Common myeloid progenitor, CD34-positive (primary cell): Measurements from ENCODE around the gene PARP16. TPM values are rescaled to one million over a fixed set of nuclear protein-coding genes. Genes with fewer than 3 reads are reported as not detected.

Experiments
- CTCF ChIA-PET: fragments of 350-600 bp; sonication (Branson Sonifier 250); formaldehyde crosslinking; loops from one replicate; lab custom pipeline; 2021; ENCODE audit warnings: antibody characterized with exemption; lab: Charles Lee
- POLR2A ChIA-PET: fragments of 350-600 bp; sonication (Branson Sonifier 250); formaldehyde crosslinking; loops from one replicate; lab custom pipeline; 2021; ENCODE audit warnings: antibody characterized with exemption; lab: Charles Lee
- DNase-seq, 3 donors: peaks; one replicate each; pipeline versions ENCODE4 v3.0.0 to v3.0.0-alpha.2; 2013
- H3K27ac ChIP-seq, 2 experiments: 1 replicate in 1 of 2; 2 replicates in 1 of 2; pipeline ENCODE4 v1.7.0; 2013; ENCODE audit warnings: inconsistent platforms in 2 of 2, low read length in 2 of 2, mild to moderate bottlenecking in 2 of 2, low read depth in 1 of 2, moderate library complexity in 1 of 2; ENCODE audit not compliant: severe bottlenecking in 2 of 2, insufficient read depth in 1 of 2, poor library complexity in 1 of 2
- H3K27me3 ChIP-seq, 5 experiments: replicated peaks in 2 of 5; 1 replicate in 3 of 5; 2 replicates in 2 of 5; pipeline versions ENCODE4 v1.6.1 to v1.7.0; 2013; ENCODE audit warnings: low read length in 4 of 5, mild to moderate bottlenecking in 2 of 5, moderate library complexity in 2 of 5, inconsistent platforms in 1 of 5; ENCODE audit not compliant: insufficient read depth in 5 of 5, control insufficient read depth in 4 of 5
- H3K36me3 ChIP-seq, 4 experiments: 1 replicate in 2 of 4; 2 replicates in 2 of 4; pipeline versions ENCODE4 v1.6.1 to v1.7.0; 2013; ENCODE audit warnings: low read length in 3 of 4, control low read depth in 1 of 4, mild to moderate bottlenecking in 1 of 4; ENCODE audit not compliant: control insufficient read depth in 4 of 4, insufficient read depth in 4 of 4
- H3K4me1 ChIP-seq, 4 experiments: 1 replicate in 3 of 4; 2 replicates in 1 of 4; pipeline versions ENCODE4 v1.6.1 to v1.7.1; 2013; ENCODE audit warnings: low read length in 3 of 4, mild to moderate bottlenecking in 3 of 4, control low read depth in 1 of 4, inconsistent platforms in 1 of 4, moderate library complexity in 1 of 4; ENCODE audit not compliant: control insufficient read depth in 4 of 4, insufficient read depth in 4 of 4; ENCODE audit errors: control extremely low read depth in 1 of 4
- H3K4me3 ChIP-seq, 7 experiments: 1 replicate in 4 of 7; 2 replicates in 3 of 7; pipeline versions ENCODE4 v1.5.1 to v1.7.0; 2013; ENCODE audit warnings: mild to moderate bottlenecking in 7 of 7, low read length in 6 of 7, moderate library complexity in 6 of 7, inconsistent platforms in 2 of 7, low read depth in 2 of 7, control low read depth in 1 of 7; ENCODE audit not compliant: insufficient read depth in 4 of 7, control insufficient read depth in 1 of 7; ENCODE audit errors: extremely low read depth in 1 of 7
- H3K9me3 ChIP-seq, 5 experiments: 1 replicate in 4 of 5; 2 replicates in 1 of 5; pipeline versions ENCODE4 v1.6.1 to v1.7.1; 2013; ENCODE audit warnings: low read length in 4 of 5, mild to moderate bottlenecking in 2 of 5, inconsistent platforms in 1 of 5, low read depth in 1 of 5, moderate library complexity in 1 of 5; ENCODE audit not compliant: control insufficient read depth in 4 of 5, insufficient read depth in 2 of 5; ENCODE audit errors: control extremely low read depth in 1 of 5
- WGBS: methylation state at CpG from one replicate; pipeline ENCODE4 v1.1.5; 2013; ENCODE audit not compliant: insufficient coverage; 5-methylcytosine and 5-hydroxymethylcytosine counted together
- polyA plus RNA-seq: library from polyadenylated mRNA; unstranded; fragments of 120-200 nt; gene quantifications from one replicate; pipeline ENCODE4 v1.2.1, GENCODE V29; 2013

The PARP16 gene, protein sequence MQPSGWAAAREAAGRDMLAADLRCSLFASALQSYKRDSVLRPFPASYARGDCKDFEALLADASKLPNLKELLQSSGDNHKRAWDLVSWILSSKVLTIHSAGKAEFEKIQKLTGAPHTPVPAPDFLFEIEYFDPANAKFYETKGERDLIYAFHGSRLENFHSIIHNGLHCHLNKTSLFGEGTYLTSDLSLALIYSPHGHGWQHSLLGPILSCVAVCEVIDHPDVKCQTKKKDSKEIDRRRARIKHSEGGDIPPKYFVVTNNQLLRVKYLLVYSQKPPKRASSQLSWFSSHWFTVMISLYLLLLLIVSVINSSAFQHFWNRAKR
- polyA plus RNA-seq: 29.2 TPM

DNA sequence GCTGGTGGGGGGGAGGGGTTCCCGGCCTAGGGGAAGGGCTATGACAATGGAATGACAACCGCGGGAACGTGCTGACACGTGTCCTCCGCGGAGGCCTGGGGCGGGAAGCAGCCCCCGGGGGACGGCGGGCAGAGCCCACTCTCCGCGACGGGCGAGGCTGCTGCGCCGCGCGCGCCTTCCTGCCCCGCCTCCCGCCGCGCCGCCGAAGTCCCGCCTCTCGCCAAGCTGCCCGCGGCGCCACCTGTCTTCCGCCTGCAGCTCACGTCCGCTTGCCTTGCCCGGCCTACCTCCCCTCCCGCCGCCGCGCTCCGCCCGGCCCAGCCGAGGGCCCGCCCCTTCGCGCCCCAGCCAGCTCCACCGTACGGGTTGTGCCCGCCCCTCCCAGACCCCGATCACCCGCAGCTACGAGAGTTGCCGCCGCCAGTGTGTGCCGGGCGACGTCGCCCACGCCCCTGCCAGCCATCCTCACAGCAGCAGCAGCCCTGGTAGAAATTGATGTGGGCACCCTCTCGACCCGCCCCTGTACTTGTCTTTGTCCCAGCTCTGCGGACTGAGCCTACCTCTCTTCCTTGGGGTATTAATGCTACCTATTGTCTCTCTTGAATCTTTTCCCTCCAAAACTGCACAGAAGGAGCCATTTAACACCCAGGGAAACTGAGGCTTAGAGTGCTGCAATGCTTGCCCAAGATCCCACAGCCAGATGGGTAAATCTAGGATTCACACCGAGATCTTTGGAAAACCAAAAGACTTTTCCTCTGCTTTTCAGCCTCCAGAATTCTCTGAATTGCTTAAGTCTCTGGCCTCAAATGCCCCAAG, at the start of gene PARP16:
Gene PARP16 (minus strand): TSS at position 180 of the 816 bp plus-strand sequence. CDS start 457 bp downstream, outside the sequence.
- peaks cover 0 to 5% (median 0%) of the 10 kb centered on the region in 4 experiments for H3K36me3 ChIP-seq
- ChIA-PET CTCF (interaction anchor here (0.6 to 3.7 kb wide), 7 partner anchors 9 to 166 kb away, joined by 3 to 19 read pairs (median 6); no protein-coding TSS in a partner anchor), POLR2A (interaction anchor here (0.6 to 2.1 kb wide), 5 partner anchors 10 to 263 kb away, joined by 3 to 19 read pairs (median 15); partner anchors contain the start of genes CLPX, RNU5A-1 and RNU5B-1)
- under 1% methylated on average over 37 of the region's 62 CpGs for WGBS
- H3K9me3 ChIP-seq: no peaks in the 10 kb centered on the region
- peaks cover 4 to 24% (median 18%) of the 10 kb centered on the region in 4 experiments for H3K4me1 ChIP-seq
- no peaks in the 10 kb centered on the region for H3K27me3 ChIP-seq
- peak within 1 kb of the TSS; percentile 25 to 81 for H3K27ac ChIP-seq
- H3K4me3 ChIP-seq: peak within 1 kb of the TSS; percentile 35 to 87 (median 69)
- peak; percentile 92 to 97 (median 95) for DNase-seq

DNA sequence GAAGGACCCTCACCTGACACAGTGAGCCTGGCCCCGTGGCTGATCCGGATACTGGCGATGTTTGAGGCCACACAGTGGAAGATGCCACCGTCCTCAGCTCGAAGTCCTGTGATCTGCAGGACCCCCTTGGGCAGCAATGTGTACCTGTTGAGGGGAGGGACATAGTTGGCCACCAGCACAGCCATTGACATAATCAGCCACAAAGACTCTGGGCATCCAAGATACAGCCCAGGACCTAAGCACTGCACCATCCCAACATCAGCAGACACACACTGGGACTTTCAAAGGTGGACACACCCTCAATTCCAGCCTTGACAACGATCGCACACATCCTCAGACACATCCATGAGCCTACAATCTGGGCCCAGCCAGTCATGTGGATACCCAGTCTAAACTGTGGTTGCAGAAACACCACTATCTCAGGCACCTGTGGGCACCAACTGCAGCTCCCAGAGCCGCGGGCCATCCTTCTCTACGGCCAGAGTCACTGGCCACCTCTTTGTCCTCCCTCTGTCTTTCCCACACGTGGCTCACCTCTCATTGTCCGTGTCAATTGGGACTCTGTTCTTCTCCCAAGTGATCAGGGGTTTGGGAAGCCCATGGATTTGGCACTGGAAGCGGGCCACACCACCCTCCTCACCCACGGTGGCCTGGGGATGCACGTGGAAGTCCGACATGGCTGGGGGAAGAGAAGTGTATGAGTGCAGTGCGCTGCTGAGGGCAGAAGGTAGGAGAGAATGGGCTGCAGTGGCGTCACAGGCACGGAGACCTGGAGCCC, 48.8 kb upstream of the PARP16 start:
- POLR2A ChIA-PET: no interaction called here
- Histone ChIP-seq H3K36me3 (no peaks in the 10 kb centered on the region), H3K4me1 (peaks cover 0 to 10% (median 9%) of the 10 kb centered on the region in 4 experiments), H3K4me3 (no peak overlapping the region), H3K27me3 (no peaks in the 10 kb centered on the region), H3K9me3 (no peaks in the 10 kb centered on the region), H3K27ac (no peak overlapping the region)
- WGBS: 96% methylated on average over 19 of the region's 19 CpGs
- CTCF ChIA-PET: interaction anchor here (1.1 to 1.3 kb wide), 3 partner anchors 10 to 17 kb away, joined by 3 to 4 read pairs (median 4); no protein-coding TSS in a partner anchor
- no peak for DNase-seq

DNA sequence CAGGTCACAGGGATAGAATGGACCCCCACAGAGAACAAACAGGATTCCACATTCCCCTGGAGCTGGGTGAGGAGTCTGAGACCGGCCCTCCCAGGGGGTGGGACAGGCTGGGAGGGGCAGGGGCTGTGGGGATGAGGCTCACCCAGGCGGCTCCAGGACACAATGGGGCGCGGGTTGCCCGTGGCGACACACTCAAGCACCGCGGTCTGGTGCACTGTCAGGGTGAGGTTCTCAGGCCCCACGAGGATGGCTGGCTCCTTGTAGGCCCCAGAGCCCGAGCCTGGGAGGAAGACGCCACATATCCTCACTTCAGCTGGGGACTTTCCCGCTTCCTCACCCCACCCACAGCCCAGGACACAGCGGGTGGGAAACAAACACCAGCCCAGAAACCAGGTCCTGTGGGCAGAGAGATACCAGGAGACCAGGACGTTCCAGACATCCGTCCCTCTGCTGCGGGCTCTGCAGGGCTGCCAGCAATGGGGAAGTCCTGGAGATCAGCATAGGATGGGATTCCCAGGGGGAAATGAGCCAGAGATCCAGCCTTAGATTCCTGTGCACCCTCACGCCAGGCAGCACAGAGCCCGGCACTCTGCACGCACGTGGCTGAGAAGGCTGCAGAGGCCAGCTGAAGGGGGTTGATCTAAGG, 48.0 kb upstream of the PARP16 start:
- WGBS: 86% methylated on average over 19 of the region's 20 CpGs
- POLR2A ChIA-PET: no interaction called here
- CTCF ChIA-PET: no interaction called here
- DNase-seq: no peak
- H3K27me3 ChIP-seq: no peaks in the 10 kb centered on the region
- no peak overlapping the region for H3K4me3 ChIP-seq
- H3K9me3 ChIP-seq: no peaks in the 10 kb centered on the region
- H3K27ac ChIP-seq: no peak overlapping the region
- peaks cover 0 to 5% (median 3%) of the 10 kb centered on the region in 4 experiments for H3K4me1 ChIP-seq
- H3K36me3 ChIP-seq: no peaks in the 10 kb centered on the region

DNA sequence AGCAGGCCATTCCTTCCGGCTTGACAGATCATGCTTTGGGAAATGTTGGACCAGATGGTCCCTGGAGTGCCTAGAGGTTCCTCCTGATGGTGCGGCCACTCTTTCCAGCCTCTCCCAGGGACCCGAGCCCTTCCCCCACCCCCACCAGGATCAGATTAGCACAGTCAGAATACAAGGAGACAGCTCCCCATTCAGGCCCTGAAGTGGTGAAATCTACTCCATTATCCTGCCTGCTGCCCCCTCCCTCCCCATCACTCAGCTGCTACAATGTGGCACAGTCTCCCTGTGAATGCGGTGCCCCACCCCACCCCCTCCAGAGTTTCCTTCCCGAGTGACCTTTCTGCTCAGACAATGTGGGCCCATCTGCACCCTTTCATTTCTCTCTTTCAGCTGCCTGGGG, 47.2 kb upstream of the PARP16 start:
- Histone ChIP-seq H3K36me3 (no peaks in the 10 kb centered on the region), H3K27ac (no peak overlapping the region), H3K27me3 (no peaks in the 10 kb centered on the region), H3K4me3 (no peak overlapping the region), H3K4me1 (peaks cover 0 to under 1% (median 0%) of the 10 kb centered on the region in 4 experiments), H3K9me3 (no peaks in the 10 kb centered on the region)
- ChIA-PET CTCF (interaction anchor here (0.8 kb wide), 1 partner anchor 13 kb away, joined by 3 read pairs; no protein-coding TSS in a partner anchor), POLR2A (no interaction called here)
- WGBS: 80% methylated on average over 3 of the region's 5 CpGs
- no peak for DNase-seq

DNA sequence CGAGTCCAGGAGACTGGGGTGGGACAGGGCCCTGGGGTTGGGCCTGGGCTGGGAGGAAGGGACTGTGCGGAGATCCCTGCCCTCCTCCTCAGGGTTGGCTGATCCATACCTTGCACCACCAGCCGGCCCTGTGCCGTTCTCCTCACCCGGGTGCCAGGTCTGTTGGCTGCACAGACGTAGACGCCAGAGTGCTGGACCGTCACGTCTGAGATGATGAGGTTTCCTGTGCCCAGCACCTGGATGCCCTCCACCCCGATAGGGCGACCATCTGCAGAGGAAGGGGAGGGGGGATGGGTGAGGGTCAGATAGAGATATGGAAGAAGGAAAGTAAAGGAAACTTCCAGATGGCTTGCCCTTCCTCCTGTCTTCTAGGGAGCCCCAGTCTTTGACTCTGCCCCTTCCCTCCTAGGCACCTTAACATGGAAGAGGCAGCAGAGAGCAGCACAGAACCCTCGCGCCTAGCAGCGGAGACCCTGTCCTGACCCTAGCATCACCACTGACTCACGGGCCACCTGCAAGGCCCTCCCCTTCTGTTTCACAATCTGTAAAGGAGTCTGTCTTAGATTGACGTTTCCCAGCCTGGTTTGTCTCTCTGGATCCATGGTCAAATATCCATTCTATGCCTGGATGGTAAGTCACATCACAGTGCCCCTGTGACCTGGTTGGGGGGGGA, 46.6 kb upstream of the PARP16 start:
- no peak for DNase-seq
- Histone ChIP-seq H3K4me3 (no peak overlapping the region), H3K27ac (no peak overlapping the region), H3K36me3 (no peaks in the 10 kb centered on the region), H3K9me3 (no peaks in the 10 kb centered on the region), H3K4me1 (peaks cover 0 to 4% (median 2%) of the 10 kb centered on the region in 4 experiments), H3K27me3 (no peaks in the 10 kb centered on the region)
- 88% methylated on average over 9 of the region's 16 CpGs for WGBS
- ChIA-PET CTCF (interaction anchor here (0.8 kb wide), 1 partner anchor 12 kb away, joined by 3 read pairs; no protein-coding TSS in a partner anchor), POLR2A (no interaction called here)
